Spleen (tissue), 11 donors: ENCODE measurements around the gene PXDN. TPM values are rescaled to one million over a fixed set of nuclear protein-coding genes. Genes with fewer than 3 reads are reported as not detected.

Experiments
- DNase-seq: peaks from one replicate; pipeline ENCODE4 v3.0.0-alpha.2; 2020
- H3K27ac ChIP-seq, 8 donors: fragments of 200-600 bp; sonication (generic) in 7 of 8; 1 replicate in 4 of 8; 2 replicates in 4 of 8; pipeline versions ENCODE4 v1.5.0 to v1.8.0; 2016 to 2021; ENCODE audit warnings: inconsistent platforms in 4 of 8, mild to moderate bottlenecking in 4 of 8, moderate library complexity in 1 of 8
- H3K27me3 ChIP-seq, 7 donors: fragments of 200-600 bp; sonication (generic) in 6 of 7; replicated peaks in 1 of 7; 1 replicate in 4 of 7; 2 replicates in 3 of 7; pipeline versions ENCODE4 v1.5.0 to v1.8.0; 2016 to 2021; ENCODE audit warnings: inconsistent platforms in 3 of 7, mild to moderate bottlenecking in 1 of 7
- H3K36me3 ChIP-seq, 6 donors: fragments of 200-600 bp; sonication (generic) in 5 of 6; 1 replicate in 4 of 6; 2 replicates in 2 of 6; pipeline versions ENCODE4 v1.5.0 to v1.8.0; 2016 to 2021; ENCODE audit warnings: inconsistent platforms in 2 of 6
- H3K4me1 ChIP-seq, 6 donors: fragments of 200-600 bp; sonication (generic) in 5 of 6; 1 replicate in 3 of 6; 2 replicates in 3 of 6; pipeline versions ENCODE4 v1.5.0 to v1.8.0; 2016 to 2021; ENCODE audit warnings: inconsistent platforms in 3 of 6
- H3K4me3 ChIP-seq, 8 donors: fragments of 200-600 bp; sonication (generic) in 7 of 8; 1 replicate in 4 of 8; 2 replicates in 4 of 8; pipeline versions ENCODE4 v1.5.0 to v1.8.0; 2016 to 2021; ENCODE audit warnings: inconsistent platforms in 4 of 8, mild to moderate bottlenecking in 4 of 8, moderate library complexity in 2 of 8
- H3K9me3 ChIP-seq, 8 donors: fragments of 200-600 bp; sonication (generic) in 7 of 8; 1 replicate in 4 of 8; 2 replicates in 4 of 8; pipeline versions ENCODE4 v1.5.0 to v1.8.0; 2016 to 2021; ENCODE audit warnings: inconsistent platforms in 4 of 8
- POLR2A ChIP-seq, 3 donors: fragments of 450-650 bp; IDR thresholded peaks; one replicate each; pipeline ENCODE4 v1.5.1; 2017; ENCODE audit warnings: antibody characterized with exemption in 3 of 3, mild to moderate bottlenecking in 1 of 3
- POLR2AphosphoS5 ChIP-seq, 3 donors: sonication (generic); formaldehyde crosslinking; IDR thresholded peaks; one replicate each; pipeline ENCODE4 v1.5.1; 2017; ENCODE audit warnings: antibody characterized with exemption in 3 of 3
- WGBS, 5 donors: extraction: QIAGEN DNeasy Blood & Tissue Kit in 3 of 5; methylation state at CpG; one replicate each; pipeline versions ENCODE4 v1.1.5 to v1.1.7; 2013 to 2018; 5-methylcytosine and 5-hydroxymethylcytosine counted together
- intact Hi-C: fragments of 100-400 bp; cut with DNase I; formaldehyde crosslinking; loops from one replicate; pipeline ENCODE4 v1.15.0; 2023; ENCODE audit warnings: low total_unique reads
- polyA plus RNA-seq, 3 donors: library from polyadenylated mRNA; stranded (reverse); fragments of 200-250 nt; gene quantifications; one replicate each; pipeline ENCODE4 v1.2.1, GENCODE V29; 2013
- total RNA-seq, 7 donors: library from RNA; depleted of rRNA in 3 of 7; stranded (reverse); fragments of >200 nt in 3 of 7; fragmentation: NEBNext Ultra II Directional in 4 of 7; extraction: Animal tissue kit (Norgen Biotek cat#: 25700) in 4 of 7; gene quantifications; one replicate each; pipeline versions ENCODE4 v1.1.0 to v1.2.1, GENCODE V29; 2016 to 2021
- TF ChIP-seq, protein P1 (sequence below), 11 experiments: fragments of 200-600 bp in 7 of 11; fragments of 450-650 bp in 4 of 11; sonication (generic) in 4 of 11; IDR thresholded peaks in 8 of 11; conservative IDR thresholded peaks in 3 of 11; 1 replicate in 7 of 11; 2 replicates in 4 of 11; pipeline versions ENCODE4 v1.4.0 to v1.8.0; 2016 to 2021; ENCODE audit warnings: antibody characterized with exemption in 11 of 11, inconsistent platforms in 4 of 11, mild to moderate bottlenecking in 1 of 11
- donor health status: healthy with polysubstance abuse.
- donor health status: DM: no; HTN: no; CAD: no; lungs with moderate emphysema.
- donor health status: DM: no; HTN: no; CAD: no.
- donor health status: Bipolar disorder and iron deficiency.
- donor health status: healthy.
- donor health status: DM: no; HTN: no; CAD: no.
- donor health status: DM: yes; HTN: yes; CAD: no.

PXDN gene
- total and polyA plus RNA-seq, 10 donors: 1.9 to 49.3 (median 30.8) TPM

DNA sequence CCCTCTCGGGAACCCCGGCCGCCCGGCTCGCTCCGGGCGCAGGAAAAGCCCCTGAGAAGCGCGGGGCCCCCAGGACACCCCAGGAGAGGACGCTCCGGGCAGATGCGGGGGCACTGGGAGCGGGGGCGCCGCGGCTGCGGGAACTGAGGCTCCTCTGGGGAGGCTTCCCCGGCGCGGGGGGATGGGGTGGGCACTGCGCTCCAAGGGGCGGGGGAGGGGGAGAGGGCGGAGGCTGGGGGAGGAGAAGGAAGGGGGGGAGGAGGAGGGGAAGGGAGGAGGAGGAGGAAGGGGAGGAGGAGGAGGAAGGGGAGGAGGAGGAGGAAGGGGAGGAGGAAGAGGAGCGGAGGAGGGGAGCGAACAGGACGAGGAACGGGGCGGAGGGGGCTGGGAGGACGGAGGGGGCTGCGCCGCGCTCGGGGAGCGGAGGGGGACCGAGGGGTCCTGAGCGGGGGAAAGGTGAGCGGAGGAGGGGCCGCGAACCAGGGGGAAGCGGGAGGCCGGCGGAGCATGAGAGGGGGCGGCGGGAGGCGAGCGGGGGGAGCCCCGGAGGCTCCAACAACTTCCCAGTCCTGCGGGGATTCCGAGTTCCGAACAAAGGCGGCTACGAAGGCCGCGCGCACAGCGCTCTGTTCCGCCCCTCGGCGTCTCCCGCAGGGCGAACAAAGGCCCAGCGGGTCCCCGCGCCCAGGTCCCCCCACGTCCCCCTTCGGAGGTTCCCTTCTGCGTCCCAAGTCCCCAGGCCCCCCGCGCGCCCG, 742 bp downstream of the PXDN start:
- Histone ChIP-seq H3K36me3 (no peaks in the 10 kb centered on the region), H3K4me3 (peak overlapping the region; percentile 48 to 77 (median 58)), H3K4me1 (peaks cover 0 to 50% (median 24%) of the 10 kb centered on the region in 6 donors), H3K27ac (peak overlapping the region; percentile 42 to 88 (median 82)), H3K9me3 (no peaks in the 10 kb centered on the region), H3K27me3 (peaks cover 0 to 68% (median 21%) of the 10 kb centered on the region in 7 donors)
- TF ChIP-seq POLR2AphosphoS5 (IDR thresholded peaks at IDR 0.05) (no peak), POLR2A (IDR thresholded peaks at IDR 0.05) (no peak)
- TF ChIP-seq, protein P1, sequence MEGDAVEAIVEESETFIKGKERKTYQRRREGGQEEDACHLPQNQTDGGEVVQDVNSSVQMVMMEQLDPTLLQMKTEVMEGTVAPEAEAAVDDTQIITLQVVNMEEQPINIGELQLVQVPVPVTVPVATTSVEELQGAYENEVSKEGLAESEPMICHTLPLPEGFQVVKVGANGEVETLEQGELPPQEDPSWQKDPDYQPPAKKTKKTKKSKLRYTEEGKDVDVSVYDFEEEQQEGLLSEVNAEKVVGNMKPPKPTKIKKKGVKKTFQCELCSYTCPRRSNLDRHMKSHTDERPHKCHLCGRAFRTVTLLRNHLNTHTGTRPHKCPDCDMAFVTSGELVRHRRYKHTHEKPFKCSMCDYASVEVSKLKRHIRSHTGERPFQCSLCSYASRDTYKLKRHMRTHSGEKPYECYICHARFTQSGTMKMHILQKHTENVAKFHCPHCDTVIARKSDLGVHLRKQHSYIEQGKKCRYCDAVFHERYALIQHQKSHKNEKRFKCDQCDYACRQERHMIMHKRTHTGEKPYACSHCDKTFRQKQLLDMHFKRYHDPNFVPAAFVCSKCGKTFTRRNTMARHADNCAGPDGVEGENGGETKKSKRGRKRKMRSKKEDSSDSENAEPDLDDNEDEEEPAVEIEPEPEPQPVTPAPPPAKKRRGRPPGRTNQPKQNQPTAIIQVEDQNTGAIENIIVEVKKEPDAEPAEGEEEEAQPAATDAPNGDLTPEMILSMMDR (IDR thresholded peaks at IDR 0.05 in 8 of 11, conservative IDR thresholded peaks at IDR 0.05 in 3 of 11): no peak
- intact Hi-C loops: loop anchor here (10.0 kb wide), 1 partner anchor 149 kb away; no protein-coding TSS in a partner anchor
- 1 to 14% (median 2%) methylated on average over 35 to 69 of the region's 71 CpGs for WGBS, 5 donors
- peak; percentile 69 for DNase-seq

DNA sequence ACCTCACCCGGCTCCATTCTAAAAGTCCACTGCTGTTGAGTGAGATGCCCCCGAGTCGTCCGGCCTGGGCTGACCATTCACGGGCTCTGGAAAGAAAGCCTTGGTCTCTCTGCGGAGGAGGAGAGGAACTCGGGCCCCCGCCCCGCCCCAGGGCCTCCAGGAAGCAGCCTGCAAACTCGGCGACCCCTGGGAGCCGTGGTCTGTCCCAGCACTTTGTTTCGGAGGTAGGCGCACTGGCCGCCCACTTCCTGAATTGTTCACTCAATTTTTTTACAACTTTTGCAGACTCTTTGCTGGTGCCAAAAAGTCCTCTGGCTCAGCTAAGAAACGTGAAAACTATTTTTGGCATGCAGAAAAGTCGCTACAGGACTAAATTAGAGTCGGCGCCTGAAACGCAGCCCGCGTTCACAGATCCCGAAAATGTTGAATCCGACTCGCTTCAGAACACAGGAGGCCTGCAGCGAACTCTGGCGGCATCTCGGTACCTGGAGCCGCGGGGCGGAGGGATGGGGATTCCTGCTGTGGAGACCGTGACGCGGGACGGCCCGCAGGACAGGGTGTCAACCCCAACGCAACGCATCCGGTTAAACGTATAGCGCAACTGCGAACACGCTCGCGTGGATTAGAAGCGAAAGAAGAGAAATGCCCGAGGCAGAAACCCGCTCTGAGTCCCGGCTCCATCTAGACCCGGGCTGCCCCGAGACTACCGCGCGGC, 1.5 kb downstream of the PXDN start:
- intact Hi-C loops: loop anchor here (10.0 kb wide), 1 partner anchor 148 kb away; no protein-coding TSS in a partner anchor
- Histone ChIP-seq H3K27ac (peak overlapping the region; percentile 42 to 88 (median 82)), H3K27me3 (peaks cover 0 to 61% (median 21%) of the 10 kb centered on the region in 7 donors), H3K4me3 (peak overlapping the region; percentile 44 to 77 (median 58)), H3K36me3 (no peaks in the 10 kb centered on the region), H3K4me1 (peaks cover 0 to 50% (median 24%) of the 10 kb centered on the region in 6 donors), H3K9me3 (no peaks in the 10 kb centered on the region)
- TF ChIP-seq POLR2A (IDR thresholded peaks at IDR 0.05) (no peak), POLR2AphosphoS5 (IDR thresholded peaks at IDR 0.05) (peak; percentile 32 to 62 (median 49))
- TF ChIP-seq, protein P1 (IDR thresholded peaks at IDR 0.05 in 8 of 11, conservative IDR thresholded peaks at IDR 0.05 in 3 of 11): peak in 6 of 11 experiments; percentile 20 to 52 (median 36)
- 2 to 4% (median 3%) methylated on average over 45 to 54 of the region's 54 CpGs for WGBS, 5 donors
- DNase-seq: peak; percentile 77

GRCh38 chr2:1742301-1742680, 2.0 kb downstream of the PXDN start:
- Histone ChIP-seq H3K27ac (peak overlapping the region in 5 of 8 donors; percentile 71 to 88 (median 82)), H3K4me1 (peaks cover 0 to 50% (median 24%) of the 10 kb centered on the region in 6 donors), H3K9me3 (no peaks in the 10 kb centered on the region), H3K4me3 (peak overlapping the region in 5 of 8 donors; percentile 48 to 77 (median 59)), H3K27me3 (peaks cover 0 to 55% (median 21%) of the 10 kb centered on the region in 7 donors), H3K36me3 (no peaks in the 10 kb centered on the region)
- WGBS, 5 donors: 67 to 82% (median 77%) methylated on average over 13 of the region's 13 CpGs
- DNase-seq: no peak
- intact Hi-C loops: loop anchor here (10.0 kb wide), 1 partner anchor 147 kb away; no protein-coding TSS in a partner anchor
- TF ChIP-seq, protein P1 (IDR thresholded peaks at IDR 0.05 in 8 of 11, conservative IDR thresholded peaks at IDR 0.05 in 3 of 11): no peak
- TF ChIP-seq POLR2A (IDR thresholded peaks at IDR 0.05) (no peak), POLR2AphosphoS5 (IDR thresholded peaks at IDR 0.05) (no peak)
